ENCODE data around the gene PTCH2. TPM values are rescaled to one million over a fixed set of nuclear protein-coding genes. Genes with fewer than 3 reads are reported as not detected.
"Not testable (repeated sequence)": the region's sequence is repeated elsewhere in the genome, so short reads cannot be mapped to it uniquely, and the experiment has no call there.

PTCH2 gene
- total RNA-seq, 1 donor from 2014 or later, result 1.3 TPM

DNA sequence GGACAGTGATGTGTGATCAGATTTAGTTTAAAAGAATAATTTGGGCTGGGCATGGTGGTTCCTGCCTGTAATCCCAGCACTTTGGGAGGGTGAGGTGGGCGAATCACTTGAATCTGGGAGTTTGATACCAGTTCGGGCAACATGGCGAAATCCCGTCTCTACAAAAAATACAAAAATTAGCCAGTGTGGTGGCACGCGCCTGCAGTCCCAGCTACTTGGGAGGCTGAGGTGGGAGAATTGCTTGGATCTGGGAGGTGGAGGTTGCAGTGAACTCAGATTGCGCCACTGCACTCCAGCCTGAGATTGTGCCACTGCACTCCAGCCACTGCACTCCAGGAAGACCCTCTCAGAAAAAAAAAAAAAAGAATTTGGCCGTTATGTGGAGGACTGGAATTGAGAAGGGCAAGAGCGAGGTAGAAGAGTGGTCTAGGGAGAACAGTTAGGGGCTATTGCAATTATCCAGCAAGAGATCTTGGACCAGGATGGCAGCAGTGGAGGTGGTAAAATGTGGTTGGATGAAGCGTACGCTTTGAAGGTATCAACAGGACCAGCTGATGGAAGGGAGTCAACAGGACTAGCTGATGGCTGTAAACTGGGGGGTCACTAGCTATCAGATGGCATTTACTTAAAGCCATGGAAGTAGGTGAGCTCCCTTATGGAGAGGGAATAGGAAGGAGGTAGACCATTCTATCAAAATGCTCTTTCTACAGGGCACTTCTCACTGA is 25.1 kb downstream of the PTCH2 start:
- Mint-ChIP-seq H3K27me3 (ENCODE audit: low read depth) (no peaks in the 10 kb centered on the region), H3K27ac (ENCODE audit: unreplicated experiment) (peak overlapping the region; percentile 67), H3K9me3 (ENCODE audit: low read depth) (no peaks in the 10 kb centered on the region), H3K36me3 (ENCODE audit: low read depth) (peaks cover 10% of the 10 kb centered on the region), H3K4me1 (ENCODE audit: low read depth) (peaks cover 38% of the 10 kb centered on the region), H3K4me3 (ENCODE audit: unreplicated experiment) (peak overlapping the region; percentile 4)
- TF ChIP-seq, protein P1, sequence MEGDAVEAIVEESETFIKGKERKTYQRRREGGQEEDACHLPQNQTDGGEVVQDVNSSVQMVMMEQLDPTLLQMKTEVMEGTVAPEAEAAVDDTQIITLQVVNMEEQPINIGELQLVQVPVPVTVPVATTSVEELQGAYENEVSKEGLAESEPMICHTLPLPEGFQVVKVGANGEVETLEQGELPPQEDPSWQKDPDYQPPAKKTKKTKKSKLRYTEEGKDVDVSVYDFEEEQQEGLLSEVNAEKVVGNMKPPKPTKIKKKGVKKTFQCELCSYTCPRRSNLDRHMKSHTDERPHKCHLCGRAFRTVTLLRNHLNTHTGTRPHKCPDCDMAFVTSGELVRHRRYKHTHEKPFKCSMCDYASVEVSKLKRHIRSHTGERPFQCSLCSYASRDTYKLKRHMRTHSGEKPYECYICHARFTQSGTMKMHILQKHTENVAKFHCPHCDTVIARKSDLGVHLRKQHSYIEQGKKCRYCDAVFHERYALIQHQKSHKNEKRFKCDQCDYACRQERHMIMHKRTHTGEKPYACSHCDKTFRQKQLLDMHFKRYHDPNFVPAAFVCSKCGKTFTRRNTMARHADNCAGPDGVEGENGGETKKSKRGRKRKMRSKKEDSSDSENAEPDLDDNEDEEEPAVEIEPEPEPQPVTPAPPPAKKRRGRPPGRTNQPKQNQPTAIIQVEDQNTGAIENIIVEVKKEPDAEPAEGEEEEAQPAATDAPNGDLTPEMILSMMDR (IDR thresholded peaks at IDR 0.05), result no peak
- peak; percentile 26 for DNase-seq (ENCODE audit: low spot score)

DNA sequence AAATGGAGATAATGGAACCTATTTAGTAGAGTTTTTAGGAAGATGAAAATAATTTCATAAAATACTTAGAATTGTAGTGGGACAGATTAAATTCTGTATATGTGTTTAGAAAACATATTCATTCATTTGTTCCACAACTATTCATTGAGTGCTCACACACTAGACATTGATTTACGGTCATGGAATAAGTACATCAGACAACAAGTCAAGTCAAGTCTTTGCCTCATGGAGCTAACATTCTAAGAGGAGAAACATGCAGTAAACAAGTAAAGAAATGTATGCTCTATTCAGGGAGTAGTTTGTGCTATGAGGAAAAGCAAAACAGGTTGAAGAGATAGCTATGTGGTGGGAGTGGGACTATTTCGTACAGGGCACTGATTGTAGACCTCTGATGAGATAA is 25.7 kb downstream of the PTCH2 start:
- H3K9me3 Mint-ChIP-seq (ENCODE audit: low read depth), result no peaks in the 10 kb centered on the region
- TF ChIP-seq, protein P1 (IDR thresholded peaks at IDR 0.05), result no peak
- DNase-seq (ENCODE audit: low spot score), result no peak
- no peak overlapping the region for H3K4me3 Mint-ChIP-seq (ENCODE audit: unreplicated experiment)
- H3K27ac Mint-ChIP-seq (ENCODE audit: unreplicated experiment), result peak overlapping the region; percentile 58
- peaks cover 10% of the 10 kb centered on the region for H3K36me3 Mint-ChIP-seq (ENCODE audit: low read depth)
- no peaks in the 10 kb centered on the region for H3K27me3 Mint-ChIP-seq (ENCODE audit: low read depth)
- peaks cover 41% of the 10 kb centered on the region for H3K4me1 Mint-ChIP-seq (ENCODE audit: low read depth)

DNA sequence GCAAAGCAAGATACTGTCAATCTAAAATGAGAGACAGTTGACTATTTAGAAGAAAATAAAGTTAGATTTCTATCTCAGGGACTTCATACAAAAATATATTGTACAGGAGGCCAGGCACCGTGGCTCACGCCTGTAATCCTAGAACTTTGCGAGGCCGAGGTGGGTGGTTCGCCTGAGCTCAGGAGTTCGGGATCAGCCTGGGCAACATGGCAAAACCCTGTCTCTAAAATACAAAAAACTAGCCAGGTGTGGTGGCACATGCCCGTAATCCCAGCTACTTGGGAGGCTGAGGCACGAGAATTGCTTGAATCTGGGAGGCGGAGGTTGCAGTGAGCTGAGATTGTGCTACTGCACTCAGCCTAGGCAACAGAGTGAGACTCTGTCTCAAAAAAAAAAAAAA is 27.1 kb downstream of the PTCH2 start:
- H3K27ac Mint-ChIP-seq (ENCODE audit: unreplicated experiment); H3K9me3 Mint-ChIP-seq (ENCODE audit: low read depth); H3K27me3 Mint-ChIP-seq (ENCODE audit: low read depth); H3K4me3 Mint-ChIP-seq (ENCODE audit: unreplicated experiment): not testable (repeated sequence)
- Mint-ChIP-seq H3K4me1 (ENCODE audit: low read depth) (peaks cover 54% of the 10 kb centered on the region), H3K36me3 (ENCODE audit: low read depth) (peaks cover 13% of the 10 kb centered on the region)
- DNase-seq (ENCODE audit: low spot score), result peak; percentile 36

DNA sequence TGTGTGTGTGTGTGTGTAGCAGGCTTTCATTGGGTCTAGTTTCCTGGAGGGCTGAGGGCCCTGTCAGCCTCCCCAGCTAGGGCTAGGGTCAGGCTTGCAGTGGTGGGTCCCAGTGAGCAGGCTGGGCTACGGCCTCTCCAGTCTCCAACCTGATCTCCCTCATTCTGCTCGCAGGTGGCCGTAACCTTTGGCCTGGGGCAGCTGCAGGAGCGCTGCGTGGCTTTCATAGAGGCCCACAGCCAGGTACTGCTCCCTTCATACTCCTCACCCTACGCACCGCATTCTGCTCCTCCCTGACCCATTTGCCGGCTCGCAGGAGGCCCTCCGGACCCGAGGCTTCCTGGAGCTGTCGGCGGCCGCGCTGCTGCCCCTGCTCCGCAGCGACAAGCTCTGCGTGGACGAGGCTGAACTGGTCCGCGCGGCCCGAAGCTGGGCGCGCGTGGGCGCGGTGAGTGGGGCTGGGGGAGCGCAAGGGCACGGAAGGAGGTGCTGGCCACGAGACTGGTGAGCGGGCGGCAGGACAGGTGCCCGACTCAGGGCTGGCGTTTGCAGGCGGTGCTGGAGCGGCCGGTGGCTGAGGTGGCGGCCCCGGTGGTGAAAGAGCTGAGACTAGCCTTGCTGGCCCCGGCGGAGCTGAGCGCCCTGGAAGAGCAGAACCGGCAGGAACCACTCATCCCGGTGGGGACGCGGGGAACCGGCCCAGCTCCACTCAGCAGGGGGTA is 30.1 kb downstream of the PTCH2 start:
- Mint-ChIP-seq H3K36me3 (ENCODE audit: low read depth) (peaks cover 13% of the 10 kb centered on the region), H3K4me1 (ENCODE audit: low read depth) (peaks cover 60% of the 10 kb centered on the region), H3K4me3 (ENCODE audit: unreplicated experiment) (no peak overlapping the region), H3K27me3 (ENCODE audit: low read depth) (no peaks in the 10 kb centered on the region), H3K9me3 (ENCODE audit: low read depth) (no peaks in the 10 kb centered on the region), H3K27ac (ENCODE audit: unreplicated experiment) (peak overlapping the region; percentile 17)
- TF ChIP-seq, protein P1 (IDR thresholded peaks at IDR 0.05), result no peak
- DNase-seq (ENCODE audit: low spot score), result peak; percentile 94

DNA sequence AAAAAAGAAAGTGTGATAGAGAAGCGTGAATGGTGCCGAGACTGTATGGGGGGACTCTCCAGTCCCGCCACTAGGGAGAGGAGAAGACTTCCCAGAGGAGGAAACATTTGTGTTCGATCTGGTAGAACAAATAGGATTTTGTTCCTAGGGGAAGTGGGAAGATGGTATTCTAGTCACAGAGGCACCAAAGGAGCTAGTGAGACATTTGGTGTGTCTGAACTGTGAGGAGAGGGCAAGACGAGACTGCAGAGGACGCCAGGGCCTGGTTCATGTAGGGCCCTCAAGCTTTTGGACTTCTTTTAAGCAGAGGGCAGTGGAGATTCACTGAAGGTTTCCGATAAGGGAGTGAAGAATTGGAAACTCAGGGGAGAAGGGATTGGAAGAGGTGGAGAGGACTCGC is 31.8 kb downstream of the PTCH2 start:
- Mint-ChIP-seq H3K4me3 (ENCODE audit: unreplicated experiment) (peak overlapping the region; percentile 36), H3K27ac (ENCODE audit: unreplicated experiment) (peak overlapping the region; percentile 100), H3K4me1 (ENCODE audit: low read depth) (peaks cover 67% of the 10 kb centered on the region), H3K9me3 (ENCODE audit: low read depth) (no peaks in the 10 kb centered on the region), H3K36me3 (ENCODE audit: low read depth) (peaks cover 15% of the 10 kb centered on the region), H3K27me3 (ENCODE audit: low read depth) (no peaks in the 10 kb centered on the region)
- DNase-seq (ENCODE audit: low spot score), result peak; percentile 22
- TF ChIP-seq, protein P1 (IDR thresholded peaks at IDR 0.05), result peak; percentile 31

DNA sequence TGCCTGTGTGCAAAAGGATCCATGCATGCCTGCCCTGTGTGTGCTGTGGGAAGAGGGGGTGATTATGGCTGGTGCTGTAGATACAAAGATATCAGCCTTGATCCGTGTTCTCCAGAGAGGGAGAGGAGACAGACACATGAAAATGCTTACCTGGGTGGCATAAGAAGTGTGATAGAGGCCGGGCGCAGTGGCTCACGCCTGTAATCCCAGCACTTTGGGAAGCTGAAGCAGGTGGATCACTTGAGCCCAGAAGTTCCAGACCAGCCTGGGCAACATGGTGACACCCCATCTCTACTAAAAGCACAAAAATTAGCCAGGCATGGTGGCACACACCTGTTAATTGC is 32.3 kb downstream of the PTCH2 start:
- H3K9me3 Mint-ChIP-seq (ENCODE audit: low read depth); H3K27me3 Mint-ChIP-seq (ENCODE audit: low read depth): not testable (repeated sequence)
- Mint-ChIP-seq H3K4me1 (ENCODE audit: low read depth) (peaks cover 67% of the 10 kb centered on the region), H3K36me3 (ENCODE audit: low read depth) (peaks cover 15% of the 10 kb centered on the region), H3K4me3 (ENCODE audit: unreplicated experiment) (peak overlapping the region; percentile 36), H3K27ac (ENCODE audit: unreplicated experiment) (peak overlapping the region; percentile 100)
- DNase-seq (ENCODE audit: low spot score), result peak; percentile 29
